Hepatocyte (in vitro differentiated cells): ENCODE data around the gene CUL5.

Experiments
- CTCF ChIP-seq: fragments of 200-600 bp; sonication (generic); IDR thresholded peaks from 2 replicates; pipeline ENCODE4 v1.5.1; 2016; ENCODE audit warnings: antibody characterized with exemption, mild to moderate bottlenecking; ENCODE audit not compliant: poor library complexity
- EZH2 ChIP-seq: fragments of 200-600 bp; sonication (generic); IDR thresholded peaks from 2 replicates; pipeline ENCODE4 v1.6.1; 2016; ENCODE audit warnings: antibody characterized with exemption, mild to moderate bottlenecking, borderline replicate concordance
- EZH2phosphoT487 ChIP-seq: fragments of 200-600 bp; sonication (generic); IDR thresholded peaks from one replicate; pipeline ENCODE4 v1.6.1; 2018; ENCODE audit warnings: antibody characterized with exemption, mild to moderate bottlenecking, low read depth, moderate library complexity; ENCODE audit not compliant: unreplicated experiment, severe bottlenecking

- TF ChIP-seq CTCF (no peak), EZH2phosphoT487 (no peak), EZH2 (no peak)
These were observed 102.4 kb downstream of the CUL5 start for GRCh38 chr11:108111126-108111525.
